Spleen (tissue), 7 donors: ENCODE data around the gene RAB40C.

Source experiments
- CTCF ChIP-seq, 11 experiments: fragments of 200-600 bp in 7 of 11; fragments of 450-650 bp in 4 of 11; sonication (generic) in 4 of 11; IDR thresholded peaks in 8 of 11; conservative IDR thresholded peaks in 3 of 11; 1 replicate in 7 of 11; 2 replicates in 4 of 11; pipeline versions ENCODE4 v1.4.0 to v1.8.0; 2016 to 2021; ENCODE audit warnings: antibody characterized with exemption in 11 of 11, inconsistent platforms in 4 of 11, mild to moderate bottlenecking in 1 of 11
- POLR2A ChIP-seq, 3 donors: fragments of 450-650 bp; IDR thresholded peaks; one replicate each; pipeline ENCODE4 v1.5.1; 2017; ENCODE audit warnings: antibody characterized with exemption in 3 of 3, mild to moderate bottlenecking in 1 of 3
- donor health status: DM: no; HTN: no; CAD: no; lungs with moderate emphysema.
- donor health status: DM: no; HTN: no; CAD: no.
- donor health status: DM: no; HTN: no; CAD: no.

- no peak for TF ChIP-seq CTCF (IDR thresholded peaks at IDR 0.05 in 8 of 11, conservative IDR thresholded peaks at IDR 0.05 in 3 of 11)
- TF ChIP-seq POLR2A (IDR thresholded peaks at IDR 0.05), result no peak
These were observed 31.0 kb downstream of the RAB40C start for GRCh38 chr16:620700-621525.
